ENCODE results near the gene LGALS7.

The LGALS7 gene

GRCh38 chr19:38725469-38726283 is 47.6 kb downstream of the LGALS7 start:
- Histone ChIP-seq H3K4me2 (ENCODE audit: low read depth, low read length, poor library complexity, severe bottlenecking) (no peak overlapping the region), H3K36me3 (ENCODE audit: low read length) (0 out of 2 replicates have a peak, but pooled peaks cover 3% of the 10 kb centered on the region), H4K20me1 (ENCODE audit: low read depth, low read length) (no peaks in the 10 kb centered on the region), H3K4me3 (ENCODE audit: insufficient read depth, low read length, poor library complexity, severe bottlenecking) (no peak overlapping the region), H3K27ac (ENCODE audit: low read depth, low read length) (no peak overlapping the region), H3K27me3 (ENCODE audit: low read length) (no peaks in the 10 kb centered on the region), H3K9me2 (replicated peaks; ENCODE audit: insufficient read depth, low read length) (no peaks in the 10 kb centered on the region), H3K9ac (ENCODE audit: low read length) (no peak overlapping the region), H3K9me3 (ENCODE audit: insufficient read depth, low read length) (no peaks in the 10 kb centered on the region), H3F3A (ENCODE audit: insufficient read depth) (no peaks in the 10 kb centered on the region; the same call in 1 of the 2 replicates), H2AFZ (ENCODE audit: low read depth, low read length, severe bottlenecking) (no peak overlapping the region), H3K79me2 (ENCODE audit: insufficient read depth, low read length) (no peaks in the 10 kb centered on the region)
- TF ChIP-seq EZH2phosphoT487 (conservative IDR thresholded peaks at IDR 0.05; ENCODE audit: low read length) (no peak), CTCF (IDR thresholded peaks at IDR 0.05; ENCODE audit: insufficient read depth, low read length, poor library complexity, severe bottlenecking) (no peak)

DNA sequence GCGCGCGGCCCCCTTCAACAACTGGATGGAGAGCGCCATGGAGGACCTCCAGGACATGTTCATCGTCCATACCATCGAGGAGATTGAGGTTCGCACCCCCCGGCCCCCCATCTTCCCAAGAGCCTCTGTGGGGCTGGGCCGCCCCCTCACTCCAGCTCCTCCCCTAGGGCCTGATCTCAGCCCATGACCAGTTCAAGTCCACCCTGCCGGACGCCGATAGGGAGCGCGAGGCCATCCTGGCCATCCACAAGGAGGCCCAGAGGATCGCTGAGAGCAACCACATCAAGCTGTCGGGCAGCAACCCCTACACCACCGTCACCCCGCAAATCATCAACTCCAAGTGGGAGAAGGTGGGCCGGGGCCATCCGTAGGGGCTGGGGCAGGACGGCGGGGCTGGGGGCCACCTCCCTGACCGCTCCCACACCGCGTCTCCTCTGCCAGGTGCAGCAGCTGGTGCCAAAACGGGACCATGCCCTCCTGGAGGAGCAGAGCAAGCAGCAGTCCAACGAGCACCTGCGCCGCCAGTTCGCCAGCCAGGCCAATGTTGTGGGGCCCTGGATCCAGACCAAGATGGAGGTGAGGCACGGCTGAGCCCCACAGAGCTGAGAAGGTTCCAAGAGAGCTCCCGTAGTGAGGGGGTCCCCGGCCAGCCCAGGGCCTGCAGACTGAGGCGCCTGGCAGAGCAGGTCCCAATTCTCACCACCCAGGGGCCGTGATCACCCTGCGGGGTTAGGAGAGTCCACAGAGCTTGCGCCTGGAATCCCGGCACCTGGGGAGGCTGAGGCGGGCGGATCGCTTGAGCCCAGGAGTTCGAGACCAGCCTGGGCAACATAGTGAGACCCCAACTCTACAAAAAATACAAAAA is 49.1 kb downstream of the LGALS7 start:
- H3K4me3 ChIP-seq (ENCODE audit: insufficient read depth, low read length, poor library complexity, severe bottlenecking), result no peak overlapping the region
- H3K9ac ChIP-seq (ENCODE audit: low read length), result no peak overlapping the region
- no peaks in the 10 kb centered on the region for H3K79me2 ChIP-seq (ENCODE audit: insufficient read depth, low read length)
- no peak overlapping the region for H3K4me2 ChIP-seq (ENCODE audit: low read depth, low read length, poor library complexity, severe bottlenecking)
- no peaks in the 10 kb centered on the region for H3F3A ChIP-seq (ENCODE audit: insufficient read depth)
- no peaks in the 10 kb centered on the region for H3K27me3 ChIP-seq (ENCODE audit: low read length)
- no peaks in the 10 kb centered on the region for H3K36me3 ChIP-seq (ENCODE audit: low read length)
- no peaks in the 10 kb centered on the region for H3K9me2 ChIP-seq (replicated peaks; ENCODE audit: insufficient read depth, low read length)
- H3K9me3 ChIP-seq (ENCODE audit: insufficient read depth, low read length), result no peaks in the 10 kb centered on the region
- H4K20me1 ChIP-seq (ENCODE audit: low read depth, low read length), result no peaks in the 10 kb centered on the region
- TF ChIP-seq EZH2phosphoT487 (conservative IDR thresholded peaks at IDR 0.05; ENCODE audit: low read length), result no peak
- no peak for TF ChIP-seq CTCF (IDR thresholded peaks at IDR 0.05; ENCODE audit: insufficient read depth, low read length, poor library complexity, severe bottlenecking)
- H2AFZ ChIP-seq (ENCODE audit: low read depth, low read length, severe bottlenecking), result no peak overlapping the region
- no peak overlapping the region for H3K27ac ChIP-seq (ENCODE audit: low read depth, low read length)

DNA sequence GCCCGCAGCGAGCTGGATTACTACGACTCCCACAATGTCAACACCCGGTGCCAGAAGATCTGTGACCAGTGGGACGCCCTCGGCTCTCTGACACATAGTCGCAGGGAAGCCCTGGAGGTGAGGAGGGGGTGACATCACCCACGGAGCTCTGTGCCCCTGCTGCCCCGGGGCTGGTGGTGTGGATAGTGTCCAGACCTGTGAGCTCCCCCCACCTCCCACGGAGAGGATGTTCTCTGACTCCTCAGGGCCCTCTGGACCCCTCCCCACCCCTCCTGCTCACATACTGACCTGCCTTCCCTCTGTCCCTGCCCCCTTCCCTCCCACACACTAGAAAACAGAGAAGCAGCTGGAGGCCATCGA is 49.7 kb downstream of the LGALS7 start:
- Histone ChIP-seq H3K9ac (ENCODE audit: low read length) (no peak overlapping the region), H3K4me2 (ENCODE audit: low read depth, low read length, poor library complexity, severe bottlenecking) (no peak overlapping the region), H3K27ac (ENCODE audit: low read depth, low read length) (no peak overlapping the region), H3F3A (ENCODE audit: insufficient read depth) (no peaks in the 10 kb centered on the region), H3K27me3 (ENCODE audit: low read length) (no peaks in the 10 kb centered on the region), H2AFZ (ENCODE audit: low read depth, low read length, severe bottlenecking) (no peak overlapping the region), H3K4me3 (ENCODE audit: insufficient read depth, low read length, poor library complexity, severe bottlenecking) (no peak overlapping the region), H4K20me1 (ENCODE audit: low read depth, low read length) (no peaks in the 10 kb centered on the region), H3K9me2 (replicated peaks; ENCODE audit: insufficient read depth, low read length) (no peaks in the 10 kb centered on the region), H3K36me3 (ENCODE audit: low read length) (no peaks in the 10 kb centered on the region), H3K79me2 (ENCODE audit: insufficient read depth, low read length) (no peaks in the 10 kb centered on the region), H3K9me3 (ENCODE audit: insufficient read depth, low read length) (no peaks in the 10 kb centered on the region)
- TF ChIP-seq CTCF (IDR thresholded peaks at IDR 0.05; ENCODE audit: insufficient read depth, low read length, poor library complexity, severe bottlenecking) (no peak), EZH2phosphoT487 (conservative IDR thresholded peaks at IDR 0.05; ENCODE audit: low read length) (no peak)

Measured in SU-DHL-6 (cell line).